CD14-positive monocyte (primary cell): Measurements from ENCODE around the gene GALNT17. TPM values are rescaled to one million over a fixed set of nuclear protein-coding genes. Genes with fewer than 3 reads are reported as not detected.

Source experiments
- DNase-seq, 3 donors: peaks; one replicate each; pipeline ENCODE4 v3.0.0-alpha.2; 2011 to 2022
- H2AFZ ChIP-seq: 2 replicates; pipeline ENCODE4 v1.6.0; 2012; ENCODE audit warnings: mild to moderate bottlenecking, low read depth, low read length, inconsistent platforms; ENCODE audit not compliant: insufficient read depth, poor library complexity, severe bottlenecking
- H3K27ac ChIP-seq, 2 donors: 1 replicate in 1 of 2; 2 replicates in 1 of 2; pipeline ENCODE4 v1.5.1; 2012 to 2013; ENCODE audit warnings: low read length in 2 of 2, control low read depth in 1 of 2, inconsistent platforms in 1 of 2, low read depth in 1 of 2, mild to moderate bottlenecking in 1 of 2
- H3K27me3 ChIP-seq, 2 donors: one replicate each; pipeline versions ENCODE4 v1.6.0 to v1.6.1; 2011 to 2013; ENCODE audit warnings: low read length in 2 of 2; ENCODE audit not compliant: control insufficient read depth in 2 of 2, insufficient read depth in 2 of 2
- H3K36me3 ChIP-seq, 2 donors: replicated peaks in 1 of 2; 1 replicate in 1 of 2; 2 replicates in 1 of 2; pipeline versions ENCODE4 v1.5.1 to v1.6.1; 2012 to 2013; ENCODE audit warnings: low read length in 2 of 2, control low read depth in 1 of 2, inconsistent platforms in 1 of 2, mild to moderate bottlenecking in 1 of 2; ENCODE audit not compliant: insufficient read depth in 2 of 2, control insufficient read depth in 1 of 2
- H3K4me1 ChIP-seq, 2 donors: 1 replicate in 1 of 2; 2 replicates in 1 of 2; pipeline versions ENCODE4 v1.5.1 to v1.6.1; 2012 to 2013; ENCODE audit warnings: low read length in 2 of 2, control low read depth in 1 of 2, inconsistent platforms in 1 of 2, mild to moderate bottlenecking in 1 of 2, moderate library complexity in 1 of 2; ENCODE audit not compliant: insufficient read depth in 2 of 2, control insufficient read depth in 1 of 2
- H3K4me2 ChIP-seq: replicated peaks from 2 replicates; pipeline ENCODE3; 2012; ENCODE audit warnings: low read length, moderate library complexity, mild to moderate bottlenecking; ENCODE audit not compliant: poor library complexity, severe bottlenecking; ENCODE audit errors: extremely low read depth
- H3K4me3 ChIP-seq, 3 experiments: fragments of 200-600 bp in 1 of 3; sonication (generic) in 1 of 3; replicated peaks in 1 of 3; 1 replicate in 2 of 3; 2 replicates in 1 of 3; pipeline ENCODE4 v1.5.1; 2011 to 2013; ENCODE audit warnings: low read length in 3 of 3, mild to moderate bottlenecking in 3 of 3, control low read depth in 2 of 3, low read depth in 2 of 3, inconsistent platforms in 1 of 3, moderate library complexity in 1 of 3
- H3K79me2 ChIP-seq: 2 replicates; pipeline ENCODE4 v1.6.0; 2012; ENCODE audit warnings: mild to moderate bottlenecking, control low read depth, inconsistent platforms, low read length, moderate library complexity; ENCODE audit not compliant: insufficient read depth
- H3K9ac ChIP-seq: 2 replicates; pipeline ENCODE4 v1.6.0; 2017; ENCODE audit warnings: low read length, mild to moderate bottlenecking; ENCODE audit not compliant: insufficient read depth, poor library complexity, severe bottlenecking
- H3K9me3 ChIP-seq, 2 donors: replicated peaks in 1 of 2; 1 replicate in 1 of 2; 2 replicates in 1 of 2; pipeline versions ENCODE4 v1.5.1 to v1.6.1; 2012 to 2013; ENCODE audit warnings: low read length in 2 of 2, control low read depth in 1 of 2; ENCODE audit not compliant: control insufficient read depth in 1 of 2, insufficient read depth in 1 of 2
- H4K20me1 ChIP-seq: 2 replicates; pipeline ENCODE4 v1.6.0; 2012; ENCODE audit warnings: mild to moderate bottlenecking, low read length, control low read depth, moderate library complexity; ENCODE audit not compliant: insufficient read depth
- H3K27ac Mint-ChIP-seq, 7 donors: one replicate each; pipeline ENCODE4 v1.8.0; 2020; ENCODE audit warnings: mild to moderate bottlenecking in 7 of 7, mixed read lengths in 7 of 7, moderate library complexity in 6 of 7, inconsistent platforms in 2 of 7
- H3K27me3 Mint-ChIP-seq, 3 donors: one replicate each; pipeline ENCODE4 v1.8.0; 2021 to 2022; ENCODE audit warnings: low read depth in 3 of 3, mild to moderate bottlenecking in 3 of 3, mixed read lengths in 3 of 3, moderate library complexity in 3 of 3, inconsistent platforms in 1 of 3
- H3K36me3 Mint-ChIP-seq, 2 donors: one replicate each; pipeline ENCODE4 v1.8.0; 2020; ENCODE audit warnings: mixed read lengths in 2 of 2, inconsistent platforms in 1 of 2, mild to moderate bottlenecking in 1 of 2
- H3K4me1 Mint-ChIP-seq: one replicate; pipeline ENCODE4 v1.8.0; 2020; ENCODE audit warnings: mild to moderate bottlenecking, mixed read lengths
- H3K4me3 Mint-ChIP-seq, 2 donors: one replicate each; pipeline ENCODE4 v1.8.0; 2020; ENCODE audit warnings: mild to moderate bottlenecking in 2 of 2, mixed read lengths in 2 of 2, moderate library complexity in 1 of 2
- H3K9me3 Mint-ChIP-seq, 7 donors: one replicate each; pipeline ENCODE4 v1.8.0; 2020 to 2022; ENCODE audit warnings: mixed read lengths in 7 of 7, mild to moderate bottlenecking in 6 of 7, moderate library complexity in 6 of 7, inconsistent platforms in 2 of 7
- CTCF ChIP-seq: fragments of 200-600 bp; IDR thresholded peaks from one replicate; pipeline ENCODE4 v1.8.0; 2022; ENCODE audit warnings: antibody characterized with exemption, mild to moderate bottlenecking
- WGBS: methylation state at CpG from one replicate; pipeline ENCODE4 v1.1.5; 2013; ENCODE audit warnings: missing lambda C conversion rate; ENCODE audit not compliant: insufficient coverage; 5-methylcytosine and 5-hydroxymethylcytosine counted together
- intact Hi-C, 2 donors: fragments of 100-400 bp; cut with micrococcal nuclease; formaldehyde crosslinking; loops; one replicate each; pipeline versions ENCODE4 v1.15.0 to v1.15.1; 2023
- polyA plus RNA-seq, 3 donors: library from polyadenylated mRNA; depleted of rRNA in 1 of 3; unstranded in 2 of 3; stranded (reverse) in 1 of 3; fragments of 300-500 nt in 2 of 3; fragments of >200 nt in 1 of 3; fragmentation: Illumina TruSeq in 2 of 3; gene quantifications; 1 replicate in 2 of 3; 2 replicates in 1 of 3; pipeline ENCODE4 v1.2.3, GENCODE V29; 2012 to 2021

The GALNT17 gene
- polyA plus RNA-seq, 3 donors, result not detected

GRCh38 chr7:71580027-71580426 lies 448.1 kb downstream of the GALNT17 start:
- no peak overlapping the region for H3K27ac ChIP-seq
- H3K4me1 ChIP-seq, result no peaks in the 10 kb centered on the region
- peaks cover 0 to 13% (median 7%) of the 10 kb centered on the region in 7 donors for H3K9me3 Mint-ChIP-seq
- H3K9ac ChIP-seq, result no peak overlapping the region
- H3K79me2 ChIP-seq, result no peaks in the 10 kb centered on the region
- H3K4me3 Mint-ChIP-seq, result no peak overlapping the region
- intact Hi-C loops, result no loop called here
- H4K20me1 ChIP-seq, result no peaks in the 10 kb centered on the region
- DNase-seq, result no peak
- no peaks in the 10 kb centered on the region for H3K36me3 ChIP-seq
- no peaks in the 10 kb centered on the region for H3K36me3 Mint-ChIP-seq
- no peak overlapping the region for H3K27ac Mint-ChIP-seq
- H3K4me3 ChIP-seq, result no peak overlapping the region
- no peaks in the 10 kb centered on the region for H3K4me1 Mint-ChIP-seq
- H3K27me3 Mint-ChIP-seq, result no peaks in the 10 kb centered on the region
- TF ChIP-seq CTCF, result peak; percentile 21
- no peak overlapping the region for H2AFZ ChIP-seq
- no peak overlapping the region for H3K4me2 ChIP-seq
- WGBS, result no CpG with 5 or more reads among the region's 1 CpG
- H3K27me3 ChIP-seq, result no peaks in the 10 kb centered on the region
- peaks cover 15 to 17% of the 10 kb centered on the region in 2 donors for H3K9me3 ChIP-seq

- Histone ChIP-seq H4K20me1 (no peaks in the 10 kb centered on the region), H3K27ac (no peak overlapping the region), H3K79me2 (no peaks in the 10 kb centered on the region), H3K36me3 (no peaks in the 10 kb centered on the region), H2AFZ (no peak overlapping the region), H3K4me2 (no peak overlapping the region), H3K9ac (no peak overlapping the region), H3K27me3 (no peaks in the 10 kb centered on the region), H3K4me3 (no peak overlapping the region), H3K9me3 (peaks cover 5 to 6% of the 10 kb centered on the region in 2 donors), H3K4me1 (no peaks in the 10 kb centered on the region)
- Mint-ChIP-seq H3K4me1 (no peaks in the 10 kb centered on the region), H3K9me3 (peaks cover 0 to 19% (median 8%) of the 10 kb centered on the region in 7 donors), H3K36me3 (no peaks in the 10 kb centered on the region), H3K27ac (no peak overlapping the region), H3K4me3 (no peak overlapping the region), H3K27me3 (peaks cover 0 to 2% (median 0%) of the 10 kb centered on the region in 3 donors)
- intact Hi-C loops, result no loop called here
- no peak for TF ChIP-seq CTCF
- 80% methylated on average over 2 of the region's 3 CpGs for WGBS
- DNase-seq, result no peak
Observed at GRCh38 chr7:71584256-71584655, 452.3 kb downstream of the GALNT17 start.
